GM23338 (cell line): Measurements from ENCODE around the gene RUNDC3A. TPM values are rescaled to one million over a fixed set of nuclear protein-coding genes. Genes with fewer than 3 reads are reported as not detected.

Experiments
- ATAC-seq: fragments of 200-7000 bp; cut with Tn5 transposase; 3 replicates; pipeline ENCODE4 v1.9.1; 2020
- DNase-seq: peaks from one replicate; pipeline ENCODE4 v3.0.0-alpha.2; 2015; ENCODE audit warnings: low spot score
- H2AFZ ChIP-seq: fragments of 200-600 bp; sonication (generic); 2 replicates; pipeline ENCODE4 v1.8.0; 2016; ENCODE audit warnings: antibody characterized with exemption, mild to moderate bottlenecking, moderate library complexity
- H3F3A ChIP-seq: fragments of 200-600 bp; sonication (generic); replicated peaks from 2 replicates; pipeline ENCODE4 v1.8.0; 2017; ENCODE audit warnings: antibody characterized with exemption, mixed run types, low read depth
- H3K27ac ChIP-seq: fragments of 200-600 bp; sonication (generic); 2 replicates; pipeline ENCODE4 v1.6.1; 2016; ENCODE audit warnings: low read depth
- H3K27me3 ChIP-seq: fragments of 200-600 bp; sonication (generic); 2 replicates; pipeline ENCODE4 v1.8.0; 2016; ENCODE audit warnings: mild to moderate bottlenecking, mixed run types, moderate library complexity; ENCODE audit not compliant: insufficient read depth
- H3K36me3 ChIP-seq: fragments of 200-600 bp; sonication (generic); 2 replicates; pipeline ENCODE4 v1.8.0; 2016; ENCODE audit warnings: mild to moderate bottlenecking; ENCODE audit not compliant: insufficient read depth
- H3K4me1 ChIP-seq: fragments of 200-600 bp; sonication (generic); 2 replicates; pipeline ENCODE4 v1.8.0; 2016; ENCODE audit warnings: mild to moderate bottlenecking, moderate library complexity; ENCODE audit not compliant: insufficient read depth
- H3K4me2 ChIP-seq: fragments of 200-600 bp; sonication (generic); 2 replicates; pipeline ENCODE4 v1.7.1; 2017; ENCODE audit warnings: mixed run types
- H3K4me3 ChIP-seq: fragments of 200-600 bp; sonication (generic); 2 replicates; pipeline ENCODE4 v1.6.1; 2016; ENCODE audit warnings: mixed run types
- H3K79me2 ChIP-seq: fragments of 200-600 bp; sonication (generic); replicated peaks from 2 replicates; pipeline ENCODE4 v1.8.0; 2017; ENCODE audit warnings: mild to moderate bottlenecking; ENCODE audit not compliant: insufficient read depth
- H3K9me2 ChIP-seq: fragments of 200-600 bp; sonication (generic); 2 replicates; pipeline ENCODE4 v1.8.0; 2017; ENCODE audit not compliant: insufficient read depth
- H4K20me1 ChIP-seq: fragments of 200-600 bp; sonication (generic); replicated peaks from 2 replicates; pipeline ENCODE4 v1.8.0; 2017; ENCODE audit warnings: mild to moderate bottlenecking; ENCODE audit not compliant: insufficient read depth
- H3K27ac Mint-ChIP-seq: 2 replicates; pipeline ENCODE4 v1.8.0; 2020; ENCODE audit warnings: inconsistent platforms, mild to moderate bottlenecking, moderate library complexity, mixed read lengths
- H3K27me3 Mint-ChIP-seq: 3 replicates; pipeline ENCODE4 v1.8.0; 2022; ENCODE audit warnings: low read depth, mild to moderate bottlenecking, moderate library complexity, mixed read lengths, inconsistent platforms; ENCODE audit not compliant: insufficient read depth, poor library complexity
- H3K36me3 Mint-ChIP-seq: 3 replicates; pipeline ENCODE4 v1.8.0; 2021; ENCODE audit warnings: low read depth, mild to moderate bottlenecking, inconsistent platforms, moderate library complexity, mixed read lengths
- H3K4me1 Mint-ChIP-seq: 3 replicates; pipeline ENCODE4 v1.8.0; 2020; ENCODE audit warnings: mild to moderate bottlenecking, inconsistent platforms, mixed read lengths
- H3K4me3 Mint-ChIP-seq: 3 replicates; pipeline ENCODE4 v1.8.0; 2021; ENCODE audit warnings: moderate library complexity, mild to moderate bottlenecking, inconsistent platforms, mixed read lengths
- H3K9me3 Mint-ChIP-seq: 3 replicates; pipeline ENCODE4 v1.8.0; 2020; ENCODE audit warnings: moderate library complexity, mild to moderate bottlenecking, inconsistent platforms, mixed read lengths
- CREB1 ChIP-seq: fragments of 250-450 bp; sonication (Bioruptor Pico); IDR thresholded peaks from 2 replicates; pipeline ENCODE4 v1.5.0; 2020; ENCODE audit warnings: low read depth, mild to moderate bottlenecking, moderate library complexity
- CTCF ChIP-seq, 2 experiments: fragments of 200-600 bp in 1 of 2; sonication (generic) in 1 of 2; conservative IDR thresholded peaks; 2 replicates each; pipeline versions ENCODE4 v1.5.1 to v1.6.1; 2016 to 2017; ENCODE audit warnings: antibody characterized with exemption in 2 of 2, low read depth in 2 of 2, mild to moderate bottlenecking in 2 of 2, moderate library complexity in 1 of 2
- ETS1 ChIP-seq: IDR thresholded peaks from 2 replicates; pipeline ENCODE4 v1.6.1; 2016; ENCODE audit warnings: antibody characterized with exemption
- EZH2 ChIP-seq: fragments of 200-600 bp; sonication (generic); IDR thresholded peaks from one replicate; pipeline ENCODE4 v1.8.0; 2017; ENCODE audit warnings: antibody characterized with exemption, mild to moderate bottlenecking, low read depth; ENCODE audit not compliant: unreplicated experiment
- EZH2phosphoT487 ChIP-seq: fragments of 200-600 bp; sonication (generic); IDR thresholded peaks from one replicate; pipeline ENCODE4 v1.8.1; 2018; ENCODE audit warnings: antibody characterized with exemption; ENCODE audit not compliant: unreplicated experiment
- JUNB ChIP-seq: IDR thresholded peaks from one replicate; pipeline ENCODE4 v1.6.1; 2016; ENCODE audit warnings: antibody characterized with exemption; ENCODE audit not compliant: unreplicated experiment
- NANOG ChIP-seq: IDR thresholded peaks from 2 replicates; pipeline ENCODE4 v1.6.1; 2016; ENCODE audit warnings: antibody characterized with exemption, borderline replicate concordance
- POLR2AphosphoS5 ChIP-seq: IDR thresholded peaks from 2 replicates; pipeline ENCODE4 v1.6.1; 2016; ENCODE audit warnings: antibody characterized with exemption, low read depth
- REST ChIP-seq: IDR thresholded peaks from one replicate; pipeline ENCODE4 v1.6.1; 2018; ENCODE audit warnings: antibody characterized with exemption; ENCODE audit not compliant: unreplicated experiment
- STAT1 ChIP-seq: IDR thresholded peaks from one replicate; pipeline ENCODE4 v1.6.1; 2016; ENCODE audit warnings: antibody characterized with exemption; ENCODE audit not compliant: unreplicated experiment
- ZNF114 ChIP-seq: fragments of 250-450 bp; sonication (Bioruptor Pico); IDR thresholded peaks from 2 replicates; pipeline ENCODE4 v1.5.0; 2020; ENCODE audit warnings: mild to moderate bottlenecking, moderate library complexity
- ZNF331 ChIP-seq: fragments of 250-450 bp; sonication (Bioruptor Pico); IDR thresholded peaks from 2 replicates; pipeline ENCODE4 v1.5.0; 2020; ENCODE audit warnings: low read depth, mild to moderate bottlenecking, moderate library complexity
- ZNF462 ChIP-seq: fragments of 250-450 bp; sonication (Bioruptor Pico); IDR thresholded peaks from 2 replicates; pipeline ENCODE4 v1.5.0; 2020; ENCODE audit warnings: mild to moderate bottlenecking, moderate library complexity
- polyA plus RNA-seq: library from polyadenylated mRNA; unstranded; fragments of >200 nt; fragmentation: Nextera tagmentation; extraction: Ambion mirVana; gene quantifications from 2 replicates; pipeline ENCODE4 v1.2.1, GENCODE V29; 2016
- total RNA-seq: library from RNA; depleted of rRNA; stranded (reverse); fragments of >200 nt; shearing (Covaris generic); gene quantifications from 2 replicates; pipeline ENCODE4 v1.2.3, GENCODE V29; 2014

Gene RUNDC3A
- total and polyA plus RNA-seq, 2 experiments from 2014 or later: 3.7 to 5.5 TPM

- Histone ChIP-seq H4K20me1 (0 out of 2 replicates have a peak, but pooled peaks cover 3% of the 10 kb centered on the region), H3K27me3 (peaks cover 32% of the 10 kb centered on the region), H3K27ac (no peak overlapping the region), H3K79me2 (no peaks in the 10 kb centered on the region), H3K4me2 (no peak overlapping the region), H3K4me1 (peaks cover 13% of the 10 kb centered on the region; the same call in 1 of the 2 replicates), H3K4me3 (no peak overlapping the region), H3F3A (peaks cover 7% of the 10 kb centered on the region; the same call in 1 of the 2 replicates), H2AFZ (no peak overlapping the region), H3K9me2 (no peaks in the 10 kb centered on the region), H3K36me3 (no peaks in the 10 kb centered on the region)
- ATAC-seq: no peak
- H3K4me3 Mint-ChIP-seq: peak overlapping the region; percentile 4; the same call in 1 of the 3 replicates
- no peak for DNase-seq
- no peaks in the 10 kb centered on the region; the same call in 2 of the 3 replicates for H3K36me3 Mint-ChIP-seq
- H3K4me1 Mint-ChIP-seq: peaks cover 49% of the 10 kb centered on the region
- H3K27ac Mint-ChIP-seq: no peak overlapping the region
- TF ChIP-seq CTCF (conservative IDR thresholded peaks at IDR 0.05; ENCODE audit: low read depth in 2 of 2): no peak
- no peak for TF ChIP-seq EZH2phosphoT487
- no peak for TF ChIP-seq NANOG
- TF ChIP-seq REST: no peak
- no peak for TF ChIP-seq ZNF331 (CRISPR knock-in tag)
- TF ChIP-seq JUNB: no peak
- no peak for TF ChIP-seq POLR2AphosphoS5
- no peak for TF ChIP-seq STAT1
- no peak for TF ChIP-seq ZNF114 (CRISPR knock-in tag)
- TF ChIP-seq ETS1: no peak
- TF ChIP-seq EZH2: no peak
- no peak for TF ChIP-seq CREB1 (CRISPR knock-in tag)
- TF ChIP-seq ZNF462 (CRISPR knock-in tag): no peak
- H3K27me3 Mint-ChIP-seq: peaks cover 44% of the 10 kb centered on the region
- no peaks in the 10 kb centered on the region for H3K9me3 Mint-ChIP-seq
Observed at GRCh38 chr17:44312396-44313104, 4.1 kb downstream of the RUNDC3A start.
